ENCODE measurements around the gene PTX3. TPM values are rescaled to one million over a fixed set of nuclear protein-coding genes. Genes with fewer than 3 reads are reported as not detected.

The PTX3 gene
- total RNA-seq, 1 experiment from 2014 or later, result 0.59 TPM

GRCh38 chr3:157447026-157447694 is 10.5 kb downstream of the PTX3 start:
- no peaks in the 10 kb centered on the region for H3K36me3 Mint-ChIP-seq
- no peak overlapping the region for H3K27ac Mint-ChIP-seq
- DNase-seq (ENCODE audit: low spot score), result no peak
- POLR2A ChIA-PET, result no interaction called here
- H3K4me1 Mint-ChIP-seq, result no peaks in the 10 kb centered on the region
- no peak overlapping the region for H3K4me3 Mint-ChIP-seq
- TF ChIP-seq ATF3 (CRISPR knock-in tag; conservative IDR thresholded peaks at IDR 0.05), result no peak
- no peak for TF ChIP-seq PRRX2 (CRISPR knock-in tag; IDR thresholded peaks at IDR 0.05)
- no peak for TF ChIP-seq ATF6 (CRISPR knock-in tag; IDR thresholded peaks at IDR 0.05)
- TF ChIP-seq, protein P1, sequence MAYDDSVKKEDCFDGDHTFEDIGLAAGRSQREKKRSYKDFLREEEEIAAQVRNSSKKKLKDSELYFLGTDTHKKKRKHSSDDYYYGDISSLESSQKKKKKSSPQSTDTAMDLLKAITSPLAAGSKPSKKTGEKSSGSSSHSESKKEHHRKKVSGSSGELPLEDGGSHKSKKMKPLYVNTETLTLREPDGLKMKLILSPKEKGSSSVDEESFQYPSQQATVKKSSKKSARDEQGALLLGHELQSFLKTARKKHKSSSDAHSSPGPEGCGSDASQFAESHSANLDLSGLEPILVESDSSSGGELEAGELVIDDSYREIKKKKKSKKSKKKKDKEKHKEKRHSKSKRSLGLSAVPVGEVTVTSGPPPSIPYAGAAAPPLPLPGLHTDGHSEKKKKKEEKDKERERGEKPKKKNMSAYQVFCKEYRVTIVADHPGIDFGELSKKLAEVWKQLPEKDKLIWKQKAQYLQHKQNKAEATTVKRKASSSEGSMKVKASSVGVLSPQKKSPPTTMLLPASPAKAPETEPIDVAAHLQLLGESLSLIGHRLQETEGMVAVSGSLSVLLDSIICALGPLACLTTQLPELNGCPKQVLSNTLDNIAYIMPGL (CRISPR knock-in tag; IDR thresholded peaks at IDR 0.05), result no peak
- CTCF ChIA-PET, result interaction anchor here (0.7 kb wide), 1 partner anchor 8 kb away, joined by 3 read pairs; no protein-coding TSS in a partner anchor
- ATAC-seq, result no peak
- no peaks in the 10 kb centered on the region for H3K9me3 Mint-ChIP-seq
- H3K27me3 Mint-ChIP-seq (ENCODE audit: low read depth), result no peaks in the 10 kb centered on the region

- no peak for ATAC-seq
- no peak for DNase-seq (ENCODE audit: low spot score)
- H3K4me1 Mint-ChIP-seq, result no peaks in the 10 kb centered on the region
- TF ChIP-seq NFE2L1 (CRISPR knock-in tag; IDR thresholded peaks at IDR 0.05) (no peak), CREM (CRISPR knock-in tag; IDR thresholded peaks at IDR 0.05) (no peak), CBFB (CRISPR knock-in tag; IDR thresholded peaks at IDR 0.05; ENCODE audit: low read depth) (no peak), PRRX2 (CRISPR knock-in tag; IDR thresholded peaks at IDR 0.05) (no peak), IRF2 (CRISPR knock-in tag; IDR thresholded peaks at IDR 0.05; ENCODE audit: borderline replicate concordance, low read depth) (no peak), JUN (CRISPR knock-in tag; IDR thresholded peaks at IDR 0.05) (no peak), STAT6 (CRISPR knock-in tag; conservative IDR thresholded peaks at IDR 0.05; ENCODE audit: low read depth) (no peak), GABPB1 (CRISPR knock-in tag; IDR thresholded peaks at IDR 0.05) (no peak), SMAD4 (CRISPR knock-in tag; IDR thresholded peaks at IDR 0.05) (no peak), NR2C2 (CRISPR knock-in tag; IDR thresholded peaks at IDR 0.05) (no peak), ZNF671 (CRISPR knock-in tag; IDR thresholded peaks at IDR 0.05) (no peak), SMAD3 (CRISPR knock-in tag; IDR thresholded peaks at IDR 0.05; ENCODE audit: borderline replicate concordance) (no peak), NFATC4 (CRISPR knock-in tag; IDR thresholded peaks at IDR 0.05) (no peak), ZNF263 (CRISPR knock-in tag; IDR thresholded peaks at IDR 0.05; ENCODE audit: low read depth) (no peak), IRF1 (CRISPR knock-in tag; IDR thresholded peaks at IDR 0.05) (no peak), SP1 (CRISPR knock-in tag; conservative IDR thresholded peaks at IDR 0.05) (no peak), ZNF219 (CRISPR knock-in tag; IDR thresholded peaks at IDR 0.05; ENCODE audit: borderline replicate concordance) (no peak)
- TF ChIP-seq, protein P1 (CRISPR knock-in tag; IDR thresholded peaks at IDR 0.05), result no peak
- TF ChIP-seq, protein P2, sequence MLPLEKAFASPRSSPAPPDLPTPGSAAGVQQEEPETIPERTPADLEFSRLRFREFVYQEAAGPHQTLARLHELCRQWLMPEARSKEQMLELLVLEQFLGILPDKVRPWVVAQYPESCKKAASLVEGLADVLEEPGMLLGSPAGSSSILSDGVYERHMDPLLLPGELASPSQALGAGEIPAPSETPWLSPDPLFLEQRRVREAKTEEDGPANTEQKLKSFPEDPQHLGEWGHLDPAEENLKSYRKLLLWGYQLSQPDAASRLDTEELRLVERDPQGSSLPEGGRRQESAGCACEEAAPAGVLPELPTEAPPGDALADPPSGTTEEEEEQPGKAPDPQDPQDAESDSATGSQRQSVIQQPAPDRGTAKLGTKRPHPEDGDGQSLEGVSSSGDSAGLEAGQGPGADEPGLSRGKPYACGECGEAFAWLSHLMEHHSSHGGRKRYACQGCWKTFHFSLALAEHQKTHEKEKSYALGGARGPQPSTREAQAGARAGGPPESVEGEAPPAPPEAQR (CRISPR knock-in tag; IDR thresholded peaks at IDR 0.05), result no peak
- TF ChIP-seq, protein P3, sequence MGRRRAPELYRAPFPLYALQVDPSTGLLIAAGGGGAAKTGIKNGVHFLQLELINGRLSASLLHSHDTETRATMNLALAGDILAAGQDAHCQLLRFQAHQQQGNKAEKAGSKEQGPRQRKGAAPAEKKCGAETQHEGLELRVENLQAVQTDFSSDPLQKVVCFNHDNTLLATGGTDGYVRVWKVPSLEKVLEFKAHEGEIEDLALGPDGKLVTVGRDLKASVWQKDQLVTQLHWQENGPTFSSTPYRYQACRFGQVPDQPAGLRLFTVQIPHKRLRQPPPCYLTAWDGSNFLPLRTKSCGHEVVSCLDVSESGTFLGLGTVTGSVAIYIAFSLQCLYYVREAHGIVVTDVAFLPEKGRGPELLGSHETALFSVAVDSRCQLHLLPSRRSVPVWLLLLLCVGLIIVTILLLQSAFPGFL (CRISPR knock-in tag; IDR thresholded peaks at IDR 0.05; ENCODE audit: borderline replicate concordance), result no peak
- POLR2A ChIA-PET, result no interaction called here
- no peak overlapping the region for H3K4me3 Mint-ChIP-seq
- H3K9me3 Mint-ChIP-seq, result no peaks in the 10 kb centered on the region
- no peaks in the 10 kb centered on the region for H3K36me3 Mint-ChIP-seq
- H3K27me3 Mint-ChIP-seq (ENCODE audit: low read depth), result no peaks in the 10 kb centered on the region
- no peak overlapping the region for H3K27ac Mint-ChIP-seq
- CTCF ChIA-PET, result no interaction called here
Observed at GRCh38 chr3:157452097-157452496, 15.4 kb downstream of the PTX3 start.
